Endothelial cell of umbilical vein (primary cell): Measurements from ENCODE around the gene SCAND1.

Experiments
- EZH2 ChIP-seq: IDR thresholded peaks from 2 replicates; pipeline ENCODE4 v1.6.1; 2012; ENCODE audit warnings: borderline replicate concordance, low read depth, mild to moderate bottlenecking, moderate library complexity, low read length, inconsistent platforms; ENCODE audit not compliant: severe bottlenecking
- JUN ChIP-seq: IDR thresholded peaks from 2 replicates; pipeline ENCODE4 v1.6.1; 2011; ENCODE audit warnings: borderline replicate concordance, low read depth; ENCODE audit not compliant: insufficient read length, insufficient read depth
- POLR2A ChIP-seq: IDR thresholded peaks from 2 replicates; pipeline ENCODE4 v1.6.1; 2012; ENCODE audit warnings: low read depth, mild to moderate bottlenecking, control low read depth, low read length
- POLR2AphosphoS5 ChIP-seq: IDR thresholded peaks from 2 replicates; pipeline ENCODE4 v1.6.1; 2012; ENCODE audit warnings: low read depth, mild to moderate bottlenecking, control low read depth, low read length, moderate library complexity; ENCODE audit not compliant: insufficient read depth
- TF ChIP-seq, protein P1 (sequence below), 2 donors: IDR thresholded peaks; 1 replicate in 1 of 2; 2 replicates in 1 of 2; pipeline ENCODE4 v1.5.1; 2011; ENCODE audit warnings: low read length in 2 of 2, mild to moderate bottlenecking in 2 of 2, moderate library complexity in 2 of 2, control low read depth in 1 of 2, inconsistent platforms in 1 of 2, low read depth in 1 of 2; ENCODE audit not compliant: insufficient read depth in 1 of 2; ENCODE audit errors: extremely low read depth in 1 of 2

GRCh38 chr20:35947907-35948306 lies 6.4 kb downstream of the SCAND1 start:
- no peak for TF ChIP-seq EZH2
- TF ChIP-seq JUN, result no peak
- TF ChIP-seq, protein P1, sequence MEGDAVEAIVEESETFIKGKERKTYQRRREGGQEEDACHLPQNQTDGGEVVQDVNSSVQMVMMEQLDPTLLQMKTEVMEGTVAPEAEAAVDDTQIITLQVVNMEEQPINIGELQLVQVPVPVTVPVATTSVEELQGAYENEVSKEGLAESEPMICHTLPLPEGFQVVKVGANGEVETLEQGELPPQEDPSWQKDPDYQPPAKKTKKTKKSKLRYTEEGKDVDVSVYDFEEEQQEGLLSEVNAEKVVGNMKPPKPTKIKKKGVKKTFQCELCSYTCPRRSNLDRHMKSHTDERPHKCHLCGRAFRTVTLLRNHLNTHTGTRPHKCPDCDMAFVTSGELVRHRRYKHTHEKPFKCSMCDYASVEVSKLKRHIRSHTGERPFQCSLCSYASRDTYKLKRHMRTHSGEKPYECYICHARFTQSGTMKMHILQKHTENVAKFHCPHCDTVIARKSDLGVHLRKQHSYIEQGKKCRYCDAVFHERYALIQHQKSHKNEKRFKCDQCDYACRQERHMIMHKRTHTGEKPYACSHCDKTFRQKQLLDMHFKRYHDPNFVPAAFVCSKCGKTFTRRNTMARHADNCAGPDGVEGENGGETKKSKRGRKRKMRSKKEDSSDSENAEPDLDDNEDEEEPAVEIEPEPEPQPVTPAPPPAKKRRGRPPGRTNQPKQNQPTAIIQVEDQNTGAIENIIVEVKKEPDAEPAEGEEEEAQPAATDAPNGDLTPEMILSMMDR (IDR thresholded peaks at IDR 0.05; ENCODE audit: extremely low read depth in 1 of 2, insufficient read depth in 1 of 2, low read depth in 1 of 2, low read length in 2 of 2), result no peak
- TF ChIP-seq POLR2AphosphoS5, result no peak
- no peak for TF ChIP-seq POLR2A
